Panc1 (cell line): Measurements from ENCODE around the gene PARP12. TPM values are rescaled to one million over a fixed set of nuclear protein-coding genes. Genes with fewer than 3 reads are reported as not detected.

Experiments used
- ATAC-seq: fragments of 200-7000 bp; cut with Tn5 transposase; 2 replicates; pipeline ENCODE4 v1.9.1; 2020; ENCODE audit warnings: mild to moderate bottlenecking, moderate library complexity
- BruUV-seq: library from RNA; stranded (reverse); fragments of 400-500 nt; replicated peaks from 2 replicates; lab custom pipeline; 2021; lab: Mats Ljungman, UMichigan
- CTCF ChIA-PET: fragments of 300-600 bp; sonication (Branson Sonifier 250); formaldehyde crosslinking; loops from one replicate; lab custom pipeline; 2022; ENCODE audit warnings: antibody characterized with exemption; lab: Charles Lee
- POLR2A ChIA-PET: fragments of 300-600 bp; sonication (Branson Sonifier 250); formaldehyde crosslinking; loops from one replicate; lab custom pipeline; 2022; ENCODE audit warnings: antibody characterized with exemption; lab: Charles Lee
- DNase-seq: peaks from one replicate; pipeline ENCODE4 v3.0.0-alpha.2; 2010; ENCODE audit warnings: low read depth, low spot score
- H3K27ac ChIP-seq: 2 replicates; pipeline ENCODE4 v1.5.1; 2011; ENCODE audit warnings: mild to moderate bottlenecking, low read length, inconsistent platforms
- H3K27me3 ChIP-seq: fragments of 200-500 bp; sonication (Bioruptor generic); 2 replicates; pipeline ENCODE4 v1.6.0; 2014; ENCODE audit warnings: low read length, inconsistent platforms; ENCODE audit not compliant: control insufficient read depth, insufficient read depth
- H3K36me3 ChIP-seq: fragments of 200-500 bp; sonication (Bioruptor generic); 2 replicates; pipeline ENCODE4 v1.5.1; 2014; ENCODE audit warnings: inconsistent platforms, mild to moderate bottlenecking, low read length, moderate library complexity; ENCODE audit not compliant: control insufficient read depth, insufficient read depth
- H3K4me1 ChIP-seq: 2 replicates; pipeline ENCODE4 v1.5.1; 2011; ENCODE audit warnings: inconsistent platforms, mild to moderate bottlenecking, low read length, moderate library complexity; ENCODE audit not compliant: control insufficient read depth, insufficient read depth
- H3K4me3 ChIP-seq, 2 experiments: 2 replicates each; pipeline ENCODE4 v1.5.1; 2011 to 2012; ENCODE audit warnings: low read depth in 2 of 2, low read length in 2 of 2, mild to moderate bottlenecking in 2 of 2, inconsistent platforms in 1 of 2, moderate library complexity in 1 of 2
- H3K9me3 ChIP-seq: fragments of 200-500 bp; sonication (Bioruptor generic); 2 replicates; pipeline ENCODE4 v1.5.1; 2014; ENCODE audit warnings: low read depth, mild to moderate bottlenecking, inconsistent platforms, low read length, moderate library complexity; ENCODE audit not compliant: control insufficient read depth, insufficient read depth
- POLR2AphosphoS5 ChIP-seq: IDR thresholded peaks from 2 replicates; pipeline ENCODE4 v1.6.1; 2012; ENCODE audit warnings: mild to moderate bottlenecking, low read depth, low read length, moderate library complexity
- SIN3A ChIP-seq: IDR thresholded peaks from 2 replicates; pipeline ENCODE4 v1.6.1; 2012; ENCODE audit warnings: low read depth, mild to moderate bottlenecking, low read length, moderate library complexity, borderline replicate concordance; ENCODE audit not compliant: insufficient read depth
- TCF7L2 ChIP-seq: IDR thresholded peaks from 2 replicates; pipeline ENCODE4 v1.6.1; 2011; ENCODE audit warnings: mild to moderate bottlenecking, low read depth, low read length, inconsistent platforms
- in situ Hi-C: cut with HindIII; loops from 2 replicates; pipeline ENCODE4 v1.10.0; 2016; ENCODE audit warnings: low sequenced_read_pairs, low pct_unique_long_range_greater_than_20kb
- intact Hi-C: fragments of 100-400 bp; cut with micrococcal nuclease; formaldehyde crosslinking; loops from one replicate; pipeline ENCODE4 v1.10.0; 2022; ENCODE audit not compliant: unreplicated experiment
- total RNA-seq: library from RNA; stranded (reverse); gene quantifications from one replicate; pipeline ENCODE4 v1.2.1, GENCODE V29; 2021; ENCODE audit not compliant: unreplicated experiment
- TF ChIP-seq, protein P1 (sequence below), 2 experiments: IDR thresholded peaks; 2 replicates each; pipeline ENCODE4 v1.6.1; 2011 to 2012; ENCODE audit warnings: low read depth in 2 of 2, control low read depth in 1 of 2, low read length in 1 of 2, mild to moderate bottlenecking in 1 of 2, moderate library complexity in 1 of 2; ENCODE audit not compliant: insufficient read depth in 1 of 2
- TF ChIP-seq, protein P2 (sequence below): fragments of 450-650 bp; IDR thresholded peaks from 2 replicates; pipeline ENCODE4 v1.5.1; 2017; ENCODE audit warnings: mild to moderate bottlenecking

Gene PARP12
- total RNA-seq, 1 experiment from 2014 or later, result 31.7 TPM

- Histone ChIP-seq H3K4me1 (no peaks in the 10 kb centered on the region), H3K9me3 (no peaks in the 10 kb centered on the region), H3K36me3 (no peaks in the 10 kb centered on the region), H3K27me3 (no peaks in the 10 kb centered on the region), H3K4me3 (no peak overlapping the region), H3K27ac (no peak overlapping the region)
- no peak for ATAC-seq
- no peak for DNase-seq
- CTCF ChIA-PET, result no interaction called here
- POLR2A ChIA-PET, result interaction anchor here (0.6 kb wide), 2 partner anchors 22 to 108 kb away, joined by 3 to 5 read pairs; no protein-coding TSS in a partner anchor
- TF ChIP-seq, protein P1, sequence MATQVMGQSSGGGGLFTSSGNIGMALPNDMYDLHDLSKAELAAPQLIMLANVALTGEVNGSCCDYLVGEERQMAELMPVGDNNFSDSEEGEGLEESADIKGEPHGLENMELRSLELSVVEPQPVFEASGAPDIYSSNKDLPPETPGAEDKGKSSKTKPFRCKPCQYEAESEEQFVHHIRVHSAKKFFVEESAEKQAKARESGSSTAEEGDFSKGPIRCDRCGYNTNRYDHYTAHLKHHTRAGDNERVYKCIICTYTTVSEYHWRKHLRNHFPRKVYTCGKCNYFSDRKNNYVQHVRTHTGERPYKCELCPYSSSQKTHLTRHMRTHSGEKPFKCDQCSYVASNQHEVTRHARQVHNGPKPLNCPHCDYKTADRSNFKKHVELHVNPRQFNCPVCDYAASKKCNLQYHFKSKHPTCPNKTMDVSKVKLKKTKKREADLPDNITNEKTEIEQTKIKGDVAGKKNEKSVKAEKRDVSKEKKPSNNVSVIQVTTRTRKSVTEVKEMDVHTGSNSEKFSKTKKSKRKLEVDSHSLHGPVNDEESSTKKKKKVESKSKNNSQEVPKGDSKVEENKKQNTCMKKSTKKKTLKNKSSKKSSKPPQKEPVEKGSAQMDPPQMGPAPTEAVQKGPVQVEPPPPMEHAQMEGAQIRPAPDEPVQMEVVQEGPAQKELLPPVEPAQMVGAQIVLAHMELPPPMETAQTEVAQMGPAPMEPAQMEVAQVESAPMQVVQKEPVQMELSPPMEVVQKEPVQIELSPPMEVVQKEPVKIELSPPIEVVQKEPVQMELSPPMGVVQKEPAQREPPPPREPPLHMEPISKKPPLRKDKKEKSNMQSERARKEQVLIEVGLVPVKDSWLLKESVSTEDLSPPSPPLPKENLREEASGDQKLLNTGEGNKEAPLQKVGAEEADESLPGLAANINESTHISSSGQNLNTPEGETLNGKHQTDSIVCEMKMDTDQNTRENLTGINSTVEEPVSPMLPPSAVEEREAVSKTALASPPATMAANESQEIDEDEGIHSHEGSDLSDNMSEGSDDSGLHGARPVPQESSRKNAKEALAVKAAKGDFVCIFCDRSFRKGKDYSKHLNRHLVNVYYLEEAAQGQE (IDR thresholded peaks at IDR 0.05; ENCODE audit: insufficient read depth in 1 of 2, low read depth in 2 of 2, low read length in 1 of 2), result no peak
- TF ChIP-seq POLR2AphosphoS5 (no peak), TCF7L2 (no peak), SIN3A (no peak)
- TF ChIP-seq, protein P2, sequence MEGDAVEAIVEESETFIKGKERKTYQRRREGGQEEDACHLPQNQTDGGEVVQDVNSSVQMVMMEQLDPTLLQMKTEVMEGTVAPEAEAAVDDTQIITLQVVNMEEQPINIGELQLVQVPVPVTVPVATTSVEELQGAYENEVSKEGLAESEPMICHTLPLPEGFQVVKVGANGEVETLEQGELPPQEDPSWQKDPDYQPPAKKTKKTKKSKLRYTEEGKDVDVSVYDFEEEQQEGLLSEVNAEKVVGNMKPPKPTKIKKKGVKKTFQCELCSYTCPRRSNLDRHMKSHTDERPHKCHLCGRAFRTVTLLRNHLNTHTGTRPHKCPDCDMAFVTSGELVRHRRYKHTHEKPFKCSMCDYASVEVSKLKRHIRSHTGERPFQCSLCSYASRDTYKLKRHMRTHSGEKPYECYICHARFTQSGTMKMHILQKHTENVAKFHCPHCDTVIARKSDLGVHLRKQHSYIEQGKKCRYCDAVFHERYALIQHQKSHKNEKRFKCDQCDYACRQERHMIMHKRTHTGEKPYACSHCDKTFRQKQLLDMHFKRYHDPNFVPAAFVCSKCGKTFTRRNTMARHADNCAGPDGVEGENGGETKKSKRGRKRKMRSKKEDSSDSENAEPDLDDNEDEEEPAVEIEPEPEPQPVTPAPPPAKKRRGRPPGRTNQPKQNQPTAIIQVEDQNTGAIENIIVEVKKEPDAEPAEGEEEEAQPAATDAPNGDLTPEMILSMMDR, result no peak
- BruUV-seq, result no TSS peak
- in situ Hi-C loops (no loop called here), intact Hi-C loops (no loop called here)
Observed at GRCh38 chr7:140084142-140084655, 21.4 kb upstream of the PARP12 start.

- CTCF ChIA-PET, result interaction anchor here (0.7 kb wide), 1 partner anchor 37 kb away, joined by 8 read pairs; no protein-coding TSS in a partner anchor
- Histone ChIP-seq H3K27me3 (no peaks in the 10 kb centered on the region), H3K9me3 (no peaks in the 10 kb centered on the region), H3K4me3 (no peak overlapping the region), H3K36me3 (no peaks in the 10 kb centered on the region), H3K4me1 (no peaks in the 10 kb centered on the region), H3K27ac (no peak overlapping the region)
- in situ Hi-C loops (no loop called here), intact Hi-C loops (no loop called here)
- ATAC-seq (no peak), DNase-seq (no peak)
- TF ChIP-seq SIN3A (no peak), TCF7L2 (no peak), POLR2AphosphoS5 (no peak)
- TF ChIP-seq, protein P1 (IDR thresholded peaks at IDR 0.05; ENCODE audit: insufficient read depth in 1 of 2, low read depth in 2 of 2, low read length in 1 of 2), result no peak
- TF ChIP-seq, protein P2, result no peak
- POLR2A ChIA-PET, result no interaction called here
- BruUV-seq, result no TSS peak
Observed at GRCh38 chr7:140082770-140083169, 20.0 kb upstream of the PARP12 start.
